KOPT-K1 (cell line): ENCODE results near the gene NUDCD2.
"Not testable (repeated sequence)": the region's sequence is repeated elsewhere in the genome, so short reads cannot be mapped to it uniquely, and the experiment has no call there.

Source experiments
- H3K27ac ChIP-seq: fragments of 200-600 bp; sonication (generic); 2 replicates; pipeline ENCODE4 v1.5.1; 2016; ENCODE audit warnings: antibody characterized with exemption, mild to moderate bottlenecking, low read depth, low read length; ENCODE audit not compliant: poor library complexity, severe bottlenecking
- H3K36me3 ChIP-seq: fragments of 200-600 bp; sonication (generic); 2 replicates; pipeline ENCODE4 v1.5.1; 2017; ENCODE audit warnings: antibody characterized with exemption, mild to moderate bottlenecking, low read length, moderate library complexity; ENCODE audit not compliant: insufficient read depth
- H3K9me3 ChIP-seq: fragments of 200-600 bp; sonication (generic); 2 replicates; pipeline ENCODE4 v1.5.1; 2017; ENCODE audit warnings: antibody characterized with exemption, low read length, mild to moderate bottlenecking; ENCODE audit not compliant: insufficient read depth, poor library complexity, severe bottlenecking

Gene NUDCD2

GRCh38 chr5:163451489-163451888 is 8.4 kb downstream of the NUDCD2 start:
- H3K27ac ChIP-seq: no peak overlapping the region
- no peaks in the 10 kb centered on the region for H3K9me3 ChIP-seq
- peaks cover 99% of the 10 kb centered on the region for H3K36me3 ChIP-seq

GRCh38 chr5:163448491-163448890 is 11.4 kb downstream of the NUDCD2 start:
- Histone ChIP-seq H3K9me3 (no peaks in the 10 kb centered on the region), H3K36me3 (peaks cover 98% of the 10 kb centered on the region), H3K27ac (no peak overlapping the region)

- peaks cover 99% of the 10 kb centered on the region for H3K36me3 ChIP-seq
- no peaks in the 10 kb centered on the region for H3K9me3 ChIP-seq
- H3K27ac ChIP-seq: no peak overlapping the region
Measured at GRCh38 chr5:163447875-163448274, 12.0 kb downstream of the NUDCD2 start.

GRCh38 chr5:163447191-163447590 is 12.7 kb downstream of the NUDCD2 start:
- H3K27ac ChIP-seq: no peak overlapping the region
- H3K36me3 ChIP-seq: peaks cover 99% of the 10 kb centered on the region
- H3K9me3 ChIP-seq: no peaks in the 10 kb centered on the region

GRCh38 chr5:163445345-163445744 is 14.6 kb downstream of the NUDCD2 start:
- H3K36me3 ChIP-seq: peaks cover 99% of the 10 kb centered on the region
- H3K9me3 ChIP-seq: no peaks in the 10 kb centered on the region
- no peak overlapping the region for H3K27ac ChIP-seq

- Histone ChIP-seq H3K9me3 (no peaks in the 10 kb centered on the region), H3K36me3 (peaks cover 98% of the 10 kb centered on the region), H3K27ac (no peak overlapping the region)
Measured at GRCh38 chr5:163444526-163444925, 15.4 kb downstream of the NUDCD2 start.

- Histone ChIP-seq H3K27ac (no peak overlapping the region), H3K36me3 (peaks cover 63% of the 10 kb centered on the region)
Measured at GRCh38 chr5:163440954-163441353, 18.9 kb downstream of the NUDCD2 start.

GRCh38 chr5:163439092-163439425 is 20.8 kb downstream of the NUDCD2 start:
- Histone ChIP-seq H3K9me3 (no peaks in the 10 kb centered on the region), H3K27ac (no peak overlapping the region), H3K36me3 (peaks cover 44% of the 10 kb centered on the region)

More at GRCh38 chr5:163440954-163441353, 18.9 kb downstream of the NUDCD2 start:
- H3K9me3 ChIP-seq: no peaks in the 10 kb centered on the region

- peak within 1 kb of the TSS; percentile 78 for H3K27ac ChIP-seq
- no peaks in the 10 kb centered on the region for H3K9me3 ChIP-seq
- H3K36me3 ChIP-seq: peaks cover 29% of the 10 kb centered on the region
Measured at GRCh38 chr5:163437309-163438182, 22.4 kb downstream of the NUDCD2 start, which contains the start of gene CCNG1. Gene CCNG1, plus strand, starts transcription at chr5:163437595. Its CDS starts 1,662 bp downstream, at chr5:163439257.

- peak overlapping the region; percentile 78 for H3K27ac ChIP-seq
Measured at GRCh38 chr5:163437011-163437308, 22.9 kb downstream of the NUDCD2 start.

GRCh38 chr5:163436515-163436914 is 23.4 kb downstream of the NUDCD2 start:
- H3K27ac ChIP-seq: peak overlapping the region; percentile 78
- no peaks in the 10 kb centered on the region for H3K9me3 ChIP-seq
- H3K36me3 ChIP-seq: peaks cover 18% of the 10 kb centered on the region

More at GRCh38 chr5:163437011-163437308, 22.9 kb downstream of the NUDCD2 start:
- no peaks in the 10 kb centered on the region for H3K9me3 ChIP-seq
- peaks cover 23% of the 10 kb centered on the region for H3K36me3 ChIP-seq

- H3K36me3 ChIP-seq: no peaks in the 10 kb centered on the region
- no peaks in the 10 kb centered on the region for H3K9me3 ChIP-seq
- H3K27ac ChIP-seq: no peak overlapping the region
Measured at GRCh38 chr5:163434401-163434866, 25.5 kb downstream of the NUDCD2 start.

- no peaks in the 10 kb centered on the region for H3K36me3 ChIP-seq
- H3K9me3 ChIP-seq: no peaks in the 10 kb centered on the region
- no peak overlapping the region for H3K27ac ChIP-seq
Measured at GRCh38 chr5:163433271-163433670, 26.6 kb downstream of the NUDCD2 start.

- H3K9me3 ChIP-seq: no peaks in the 10 kb centered on the region
- no peak overlapping the region for H3K27ac ChIP-seq
- H3K36me3 ChIP-seq: no peaks in the 10 kb centered on the region
Measured at GRCh38 chr5:163432544-163432943, 27.4 kb downstream of the NUDCD2 start.

- H3K27ac ChIP-seq, H3K9me3 ChIP-seq, H3K36me3 ChIP-seq: not testable (repeated sequence)
Measured at GRCh38 chr5:163426128-163426527, 33.8 kb downstream of the NUDCD2 start.

- Histone ChIP-seq H3K9me3 (no peaks in the 10 kb centered on the region), H3K27ac (no peak overlapping the region), H3K36me3 (no peaks in the 10 kb centered on the region)
Measured at GRCh38 chr5:163424836-163425235, 35.1 kb downstream of the NUDCD2 start.
